Astrocyte (in vitro differentiated cells and primary cell): ENCODE data around the gene SEC61B.

ENCODE experiments used
- EZH2 ChIP-seq: IDR thresholded peaks from 2 replicates; pipeline ENCODE4 v1.6.1; 2012; ENCODE audit warnings: mild to moderate bottlenecking, low read length, inconsistent platforms; ENCODE audit not compliant: insufficient read depth
- TF ChIP-seq, protein P1 (sequence below): IDR thresholded peaks from 2 replicates; pipeline ENCODE4 v1.5.1; 2011; ENCODE audit warnings: low read depth, mild to moderate bottlenecking, inconsistent platforms, low read length, moderate library complexity; ENCODE audit not compliant: insufficient read depth

DNA sequence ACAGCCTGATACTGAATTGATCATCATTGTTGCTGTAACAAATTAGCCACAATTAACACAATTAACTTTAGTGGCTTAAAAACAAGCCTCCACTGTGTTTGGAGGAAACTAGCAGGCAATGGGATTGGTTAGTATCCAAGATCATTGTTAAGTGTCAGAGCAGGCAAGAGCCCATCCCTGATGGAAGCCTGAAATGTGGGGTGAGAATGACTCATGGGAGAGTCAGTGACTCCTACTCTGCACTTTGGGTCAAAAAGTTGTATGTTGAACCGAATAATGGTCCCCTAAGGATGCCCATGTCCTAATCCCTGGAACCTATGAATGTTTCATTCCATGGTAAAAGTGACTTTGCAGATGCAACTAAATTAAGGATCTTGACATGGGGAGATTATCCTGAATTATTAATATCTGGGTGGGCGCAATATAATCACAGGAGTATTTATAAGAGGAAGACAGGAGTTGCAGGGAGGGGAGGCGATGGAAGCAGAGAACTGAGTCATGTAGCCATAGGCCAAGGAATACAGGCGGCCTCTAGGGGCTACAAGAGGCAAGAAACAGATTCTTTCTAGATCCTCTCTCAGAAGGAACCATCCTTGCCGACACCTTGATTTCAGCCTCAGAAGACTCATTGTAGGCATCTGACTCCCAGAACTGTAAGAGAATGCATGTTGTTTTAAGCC, 29.2 kb upstream of the SEC61B start:
- TF ChIP-seq, protein P1, sequence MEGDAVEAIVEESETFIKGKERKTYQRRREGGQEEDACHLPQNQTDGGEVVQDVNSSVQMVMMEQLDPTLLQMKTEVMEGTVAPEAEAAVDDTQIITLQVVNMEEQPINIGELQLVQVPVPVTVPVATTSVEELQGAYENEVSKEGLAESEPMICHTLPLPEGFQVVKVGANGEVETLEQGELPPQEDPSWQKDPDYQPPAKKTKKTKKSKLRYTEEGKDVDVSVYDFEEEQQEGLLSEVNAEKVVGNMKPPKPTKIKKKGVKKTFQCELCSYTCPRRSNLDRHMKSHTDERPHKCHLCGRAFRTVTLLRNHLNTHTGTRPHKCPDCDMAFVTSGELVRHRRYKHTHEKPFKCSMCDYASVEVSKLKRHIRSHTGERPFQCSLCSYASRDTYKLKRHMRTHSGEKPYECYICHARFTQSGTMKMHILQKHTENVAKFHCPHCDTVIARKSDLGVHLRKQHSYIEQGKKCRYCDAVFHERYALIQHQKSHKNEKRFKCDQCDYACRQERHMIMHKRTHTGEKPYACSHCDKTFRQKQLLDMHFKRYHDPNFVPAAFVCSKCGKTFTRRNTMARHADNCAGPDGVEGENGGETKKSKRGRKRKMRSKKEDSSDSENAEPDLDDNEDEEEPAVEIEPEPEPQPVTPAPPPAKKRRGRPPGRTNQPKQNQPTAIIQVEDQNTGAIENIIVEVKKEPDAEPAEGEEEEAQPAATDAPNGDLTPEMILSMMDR = no peak
- no peak for TF ChIP-seq EZH2
